IPS-15b (cell line): Measurements from ENCODE around the gene IL32.

Source experiments
- H3K27me3 ChIP-seq: one replicate; pipeline ENCODE4 v1.6.1; 2013; ENCODE audit warnings: low read length; ENCODE audit not compliant: control insufficient read depth, insufficient read depth
- H3K36me3 ChIP-seq: one replicate; pipeline ENCODE4 v1.6.1; 2013; ENCODE audit warnings: low read length; ENCODE audit not compliant: control insufficient read depth, insufficient read depth
- H3K4me1 ChIP-seq: one replicate; pipeline ENCODE4 v1.6.1; 2013; ENCODE audit warnings: mild to moderate bottlenecking, low read length; ENCODE audit not compliant: control insufficient read depth, insufficient read depth
- H3K4me3 ChIP-seq: one replicate; pipeline ENCODE4 v1.5.1; 2013; ENCODE audit warnings: low read depth, low read length
- H3K9ac ChIP-seq: one replicate; pipeline ENCODE4 v1.6.1; 2013; ENCODE audit warnings: low read depth, mild to moderate bottlenecking, low read length
- H3K9me3 ChIP-seq: one replicate; pipeline ENCODE4 v1.6.1; 2013; ENCODE audit warnings: mild to moderate bottlenecking, low read length; ENCODE audit not compliant: control insufficient read depth, insufficient read depth

IL32 gene

GRCh38 chr16:3030222-3031212 lies 34.9 kb upstream of the IL32 start:
- Histone ChIP-seq H3K4me3 (no peak overlapping the region), H3K4me1 (peaks cover 2% of the 10 kb centered on the region), H3K36me3 (peaks cover 25% of the 10 kb centered on the region), H3K27me3 (peaks cover 19% of the 10 kb centered on the region), H3K9ac (peak overlapping the region; percentile 24), H3K9me3 (no peaks in the 10 kb centered on the region)

DNA sequence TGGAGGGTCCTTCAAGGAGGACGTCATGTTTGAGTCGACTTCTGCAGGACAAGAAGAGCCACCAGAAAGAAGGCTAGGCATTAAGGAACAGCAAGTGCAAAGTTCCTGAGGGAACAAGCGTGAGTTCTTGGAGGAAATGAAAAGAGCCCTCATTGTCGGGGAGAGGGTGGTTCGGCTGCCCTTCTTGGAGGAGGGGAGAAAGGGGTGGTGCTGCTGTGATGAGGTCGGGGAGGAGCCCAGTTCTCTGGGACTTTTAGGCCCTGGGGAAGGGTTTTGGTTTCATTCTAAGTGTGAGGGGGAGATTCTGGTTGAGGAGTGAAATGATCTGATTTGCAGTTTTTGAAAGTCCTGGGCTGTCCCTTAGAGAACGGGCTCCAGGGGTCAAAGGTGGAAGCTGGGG lies 32.8 kb upstream of the IL32 start:
- Histone ChIP-seq H3K27me3 (peaks cover 22% of the 10 kb centered on the region), H3K9me3 (no peaks in the 10 kb centered on the region), H3K36me3 (peaks cover 6% of the 10 kb centered on the region), H3K4me1 (peaks cover 2% of the 10 kb centered on the region), H3K4me3 (no peak overlapping the region), H3K9ac (no peak overlapping the region)

- Histone ChIP-seq H3K4me3 (peak overlapping the region; percentile 62), H3K4me1 (peaks cover 3% of the 10 kb centered on the region), H3K9me3 (no peaks in the 10 kb centered on the region), H3K9ac (no peak overlapping the region), H3K27me3 (peaks cover 15% of the 10 kb centered on the region), H3K36me3 (peaks cover 3% of the 10 kb centered on the region)
Observed at GRCh38 chr16:3035289-3035971, 30.0 kb upstream of the IL32 start.

- H3K27me3 ChIP-seq, result peaks cover 15% of the 10 kb centered on the region
- H3K4me3 ChIP-seq, result peak overlapping the region; percentile 62
- no peaks in the 10 kb centered on the region for H3K36me3 ChIP-seq
- no peaks in the 10 kb centered on the region for H3K9me3 ChIP-seq
- H3K9ac ChIP-seq, result no peak overlapping the region
- peaks cover 3% of the 10 kb centered on the region for H3K4me1 ChIP-seq
Observed at GRCh38 chr16:3035972-3036725, 29.3 kb upstream of the IL32 start.

DNA sequence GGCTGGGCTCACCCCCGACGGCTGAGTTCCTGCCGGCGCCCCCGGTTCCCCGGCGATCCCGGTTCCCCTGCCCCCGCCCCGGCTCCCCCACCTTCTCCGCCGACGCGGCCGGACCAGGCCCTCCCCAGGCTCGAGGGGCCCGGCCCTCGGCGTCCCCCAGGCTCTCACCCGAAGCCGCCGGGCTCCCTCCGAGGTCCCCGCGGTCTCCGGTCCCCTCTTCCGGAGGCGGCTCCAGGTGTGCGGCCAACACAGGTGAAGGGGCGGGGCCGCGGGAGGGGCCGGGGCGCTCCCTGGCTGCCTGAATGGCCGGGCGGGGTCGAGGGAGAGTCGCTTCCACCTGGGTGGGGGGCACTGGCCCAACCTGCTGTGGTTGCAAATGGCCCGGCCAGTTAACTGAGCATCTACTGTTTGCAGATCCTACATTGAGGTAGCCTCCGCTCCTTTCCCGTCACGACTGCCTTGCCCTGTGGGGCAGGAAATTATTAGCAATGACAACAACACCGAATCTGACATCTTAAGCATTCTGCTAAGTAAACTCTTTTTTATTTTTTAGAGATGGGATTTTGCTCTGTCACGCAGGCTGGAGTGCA lies 28.6 kb upstream of the IL32 start, which contains the start of gene BICDL2:
TSS of gene BICDL2 (minus strand) at position 219 of the 590 bp plus-strand sequence. CDS start 1,448 bp downstream, outside the sequence.
- no peaks in the 10 kb centered on the region for H3K36me3 ChIP-seq
- peaks cover 15% of the 10 kb centered on the region for H3K27me3 ChIP-seq
- no peaks in the 10 kb centered on the region for H3K9me3 ChIP-seq
- peak within 1 kb of the TSS; percentile 62 for H3K4me3 ChIP-seq
- H3K4me1 ChIP-seq, result peaks cover 3% of the 10 kb centered on the region
- H3K9ac ChIP-seq, result no peak within 1 kb of the TSS

DNA sequence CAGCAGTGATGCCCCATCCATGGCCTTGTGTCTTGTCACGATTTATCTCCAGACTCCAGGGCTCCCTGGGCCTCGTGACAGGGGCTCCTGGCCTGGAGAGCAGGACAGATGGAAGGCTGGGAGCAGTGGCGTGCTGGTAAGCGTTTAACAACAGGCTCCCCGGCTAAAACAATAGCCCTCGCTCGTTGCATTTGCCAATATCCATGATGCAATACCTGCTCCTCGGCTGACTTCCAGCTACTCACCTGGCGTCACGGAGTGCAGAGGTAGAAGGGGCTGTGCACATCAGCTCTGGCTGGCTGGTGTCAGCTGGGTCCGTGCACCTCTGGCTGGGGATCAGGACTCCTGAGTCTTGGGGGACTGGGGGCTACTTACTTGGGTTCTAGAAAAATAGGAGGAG lies 27.2 kb upstream of the IL32 start:
- peaks cover 15% of the 10 kb centered on the region for H3K27me3 ChIP-seq
- peaks cover 3% of the 10 kb centered on the region for H3K4me1 ChIP-seq
- H3K4me3 ChIP-seq, result no peak overlapping the region
- peak overlapping the region; percentile 24 for H3K9ac ChIP-seq
- no peaks in the 10 kb centered on the region for H3K9me3 ChIP-seq
- no peaks in the 10 kb centered on the region for H3K36me3 ChIP-seq

GRCh38 chr16:3038896-3039295 lies 26.5 kb upstream of the IL32 start:
- Histone ChIP-seq H3K27me3 (peaks cover 18% of the 10 kb centered on the region), H3K4me3 (no peak overlapping the region), H3K9me3 (no peaks in the 10 kb centered on the region), H3K36me3 (no peaks in the 10 kb centered on the region), H3K4me1 (peaks cover 3% of the 10 kb centered on the region), H3K9ac (peak overlapping the region; percentile 24)

DNA sequence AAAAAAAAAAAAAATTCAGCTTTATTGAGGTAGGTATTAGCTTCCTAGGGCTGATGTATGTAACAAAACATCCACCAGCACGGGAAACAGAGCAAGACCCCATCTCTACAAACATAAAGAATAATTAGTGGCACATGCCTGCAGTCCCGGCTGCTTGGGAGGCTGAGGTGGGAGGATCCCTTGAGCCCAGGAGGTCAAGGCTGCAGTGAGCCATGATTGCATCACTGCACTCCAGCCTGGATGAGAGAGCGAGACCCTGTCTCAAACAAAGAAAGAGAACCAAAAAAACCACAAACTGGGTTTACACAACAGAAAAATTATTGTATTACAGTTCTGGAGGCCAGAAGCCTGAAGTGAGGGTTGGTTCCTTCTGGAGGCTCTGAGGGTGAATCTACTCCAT lies 23.1 kb upstream of the IL32 start:
- Histone ChIP-seq H3K27me3 (peaks cover 27% of the 10 kb centered on the region), H3K9me3 (no peaks in the 10 kb centered on the region), H3K36me3 (no peaks in the 10 kb centered on the region), H3K4me3 (no peak overlapping the region), H3K4me1 (peaks cover 3% of the 10 kb centered on the region), H3K9ac (no peak overlapping the region)

DNA sequence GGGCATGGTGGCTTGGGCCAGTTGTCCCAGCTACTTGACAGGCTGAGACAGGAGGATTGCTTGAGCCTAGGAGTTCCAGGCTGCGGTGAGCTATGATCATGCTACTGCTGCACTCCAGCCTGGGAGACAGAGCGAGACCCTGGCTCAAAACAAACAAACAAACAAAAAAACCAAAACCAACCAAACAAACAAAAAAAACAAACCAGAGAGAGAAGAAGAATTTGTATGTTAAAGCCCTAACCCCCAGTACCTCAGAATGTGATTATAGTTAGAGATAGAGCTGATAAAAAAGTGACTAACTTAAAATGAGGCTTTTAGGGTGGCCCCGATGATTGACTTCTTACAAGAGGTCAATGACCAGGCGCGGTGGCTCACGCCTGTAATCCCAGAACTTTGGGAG lies 20.7 kb upstream of the IL32 start:
- Histone ChIP-seq H3K9me3 (no peaks in the 10 kb centered on the region), H3K4me3 (no peak overlapping the region), H3K4me1 (no peaks in the 10 kb centered on the region), H3K9ac (no peak overlapping the region), H3K27me3 (peaks cover 35% of the 10 kb centered on the region), H3K36me3 (no peaks in the 10 kb centered on the region)

- no peaks in the 10 kb centered on the region for H3K9me3 ChIP-seq
- peaks cover 35% of the 10 kb centered on the region for H3K27me3 ChIP-seq
- peak within 1 kb of the TSS; percentile 72 for H3K4me3 ChIP-seq
- H3K9ac ChIP-seq, result no peak within 1 kb of the TSS
- H3K36me3 ChIP-seq, result peaks cover 2% of the 10 kb centered on the region
- H3K4me1 ChIP-seq, result no peaks in the 10 kb centered on the region
Observed at GRCh38 chr16:3045758-3046640, 19.4 kb upstream of the IL32 start, which contains the start of gene MMP25. Gene MMP25 (plus strand): TSS chr16:3046561. CDS start chr16:3046918, 357 bp downstream.
